Sigmoid colon (tissue), 7 donors: ENCODE results near the gene SCN1B. TPM values are rescaled to one million over a fixed set of nuclear protein-coding genes. Genes with fewer than 3 reads are reported as not detected.

Source experiments
- DNase-seq: peaks from one replicate; pipeline ENCODE4 v3.0.0-alpha.2; 2019
- H3K27ac ChIP-seq, 4 donors: fragments of 200-600 bp; sonication (generic); one replicate each; pipeline ENCODE4 v1.5.1; 2016 to 2019; ENCODE audit warnings: mild to moderate bottlenecking in 1 of 4
- H3K27me3 ChIP-seq, 3 donors: fragments of 200-600 bp; sonication (generic); one replicate each; pipeline ENCODE4 v1.5.1; 2019; ENCODE audit warnings: mild to moderate bottlenecking in 1 of 3
- H3K36me3 ChIP-seq, 4 donors: fragments of 200-600 bp; sonication (generic); one replicate each; pipeline ENCODE4 v1.5.1; 2016 to 2019
- H3K4me1 ChIP-seq, 4 donors: fragments of 200-600 bp; sonication (generic); one replicate each; pipeline ENCODE4 v1.5.1; 2017 to 2019
- H3K4me3 ChIP-seq, 4 donors: fragments of 200-600 bp; sonication (generic); one replicate each; pipeline ENCODE4 v1.5.1; 2017 to 2019; ENCODE audit warnings: mild to moderate bottlenecking in 2 of 4, moderate library complexity in 1 of 4
- H3K9me3 ChIP-seq, 4 donors: fragments of 200-600 bp in 3 of 4; sonication (generic) in 3 of 4; one replicate each; pipeline versions ENCODE4 v1.5.1 to v1.6.1; 2013 to 2019
- CTCF ChIP-seq, 4 experiments: fragments of 450-650 bp in 3 of 4; fragments of 200-600 bp in 1 of 4; IDR thresholded peaks; one replicate each; pipeline ENCODE4 v1.5.1; 2016 to 2019; ENCODE audit warnings: antibody characterized with exemption in 4 of 4, mild to moderate bottlenecking in 3 of 4, moderate library complexity in 2 of 4
- EP300 ChIP-seq, 4 donors: sonication (generic); formaldehyde crosslinking; IDR thresholded peaks; one replicate each; pipeline ENCODE4 v1.6.1; 2017; ENCODE audit warnings: antibody characterized with exemption in 4 of 4
- POLR2A ChIP-seq, 2 donors: fragments of 450-650 bp; IDR thresholded peaks; one replicate each; pipeline ENCODE4 v1.6.1; 2016; ENCODE audit warnings: antibody characterized with exemption in 2 of 2, mild to moderate bottlenecking in 2 of 2, moderate library complexity in 2 of 2
- POLR2AphosphoS5 ChIP-seq, 4 donors: sonication (generic); formaldehyde crosslinking; IDR thresholded peaks; one replicate each; pipeline ENCODE4 v1.6.1; 2017; ENCODE audit warnings: antibody characterized with exemption in 4 of 4
- WGBS, 2 donors: extraction: QIAGEN DNeasy Blood & Tissue Kit; methylation state at CpG; one replicate each; pipeline ENCODE4 v1.1.7; 2013; 5-methylcytosine and 5-hydroxymethylcytosine counted together
- intact Hi-C: fragments of 100-400 bp; cut with DNase I; formaldehyde crosslinking; loops from one replicate; pipeline ENCODE4 v1.15.1; 2023
- polyA plus RNA-seq, 3 donors: library from polyadenylated mRNA; stranded (reverse); fragments of 200-250 nt; gene quantifications; one replicate each; pipeline ENCODE4 v1.2.3, GENCODE V29; 2013
- total RNA-seq, 4 donors: library from RNA; depleted of rRNA; stranded (reverse); fragments of >200 nt; gene quantifications; one replicate each; pipeline ENCODE4 v1.1.0, GENCODE V29; 2016
- donor health status: healthy with polysubstance abuse.
- donor health status: Bipolar disorder and iron deficiency.
- donor health status: healthy.

The SCN1B gene
- total and polyA plus RNA-seq, 7 donors: 3.0 to 10.0 (median 5.7) TPM

GRCh38 chr19:35032356-35032865 is 2.1 kb downstream of the SCN1B start:
- Histone ChIP-seq H3K27me3 (no peaks in the 10 kb centered on the region), H3K9me3 (no peaks in the 10 kb centered on the region), H3K4me1 (peaks cover 0 to 20% (median 15%) of the 10 kb centered on the region in 4 donors), H3K4me3 (no peak overlapping the region), H3K27ac (no peak overlapping the region), H3K36me3 (peaks cover 0 to 21% (median 0%) of the 10 kb centered on the region in 4 donors)
- WGBS, 2 donors: 92 to 94% methylated on average over 17 of the region's 17 CpGs
- intact Hi-C loops: no loop called here
- TF ChIP-seq POLR2A (IDR thresholded peaks at IDR 0.05) (no peak), CTCF (IDR thresholded peaks at IDR 0.05) (no peak), POLR2AphosphoS5 (IDR thresholded peaks at IDR 0.05) (no peak), EP300 (IDR thresholded peaks at IDR 0.05) (no peak)
- no peak for DNase-seq

- TF ChIP-seq POLR2A (IDR thresholded peaks at IDR 0.05) (no peak), EP300 (IDR thresholded peaks at IDR 0.05) (no peak), CTCF (IDR thresholded peaks at IDR 0.05) (no peak), POLR2AphosphoS5 (IDR thresholded peaks at IDR 0.05) (no peak)
- intact Hi-C loops: no loop called here
- 72 to 90% methylated on average over 30 of the region's 30 CpGs for WGBS, 2 donors
Measured at GRCh38 chr19:35033067-35034004, 3.1 kb downstream of the SCN1B start.

GRCh38 chr19:35034005-35034502 is 3.8 kb downstream of the SCN1B start:
- DNase-seq: no peak
- 60 to 88% methylated on average over 17 of the region's 17 CpGs for WGBS, 2 donors
- Histone ChIP-seq H3K9me3 (no peaks in the 10 kb centered on the region), H3K36me3 (peaks cover 0 to 12% (median 0%) of the 10 kb centered on the region in 4 donors), H3K4me1 (peaks cover 0 to 29% (median 23%) of the 10 kb centered on the region in 4 donors), H3K27me3 (no peaks in the 10 kb centered on the region), H3K27ac (no peak overlapping the region), H3K4me3 (no peak overlapping the region)
- TF ChIP-seq EP300 (IDR thresholded peaks at IDR 0.05): no peak
- TF ChIP-seq POLR2A (IDR thresholded peaks at IDR 0.05): no peak
- no peak for TF ChIP-seq CTCF (IDR thresholded peaks at IDR 0.05)
- TF ChIP-seq POLR2AphosphoS5 (IDR thresholded peaks at IDR 0.05): no peak
- intact Hi-C loops: no loop called here

More at GRCh38 chr19:35033067-35034004, 3.1 kb downstream of the SCN1B start:
- peaks cover 0 to 25% (median 21%) of the 10 kb centered on the region in 4 donors for H3K4me1 ChIP-seq
- peaks cover 0 to 12% (median 0%) of the 10 kb centered on the region in 4 donors for H3K36me3 ChIP-seq
- H3K27me3 ChIP-seq: no peaks in the 10 kb centered on the region
- no peak overlapping the region for H3K27ac ChIP-seq
- DNase-seq: no peak
- H3K4me3 ChIP-seq: no peak overlapping the region
- no peaks in the 10 kb centered on the region for H3K9me3 ChIP-seq

DNA sequence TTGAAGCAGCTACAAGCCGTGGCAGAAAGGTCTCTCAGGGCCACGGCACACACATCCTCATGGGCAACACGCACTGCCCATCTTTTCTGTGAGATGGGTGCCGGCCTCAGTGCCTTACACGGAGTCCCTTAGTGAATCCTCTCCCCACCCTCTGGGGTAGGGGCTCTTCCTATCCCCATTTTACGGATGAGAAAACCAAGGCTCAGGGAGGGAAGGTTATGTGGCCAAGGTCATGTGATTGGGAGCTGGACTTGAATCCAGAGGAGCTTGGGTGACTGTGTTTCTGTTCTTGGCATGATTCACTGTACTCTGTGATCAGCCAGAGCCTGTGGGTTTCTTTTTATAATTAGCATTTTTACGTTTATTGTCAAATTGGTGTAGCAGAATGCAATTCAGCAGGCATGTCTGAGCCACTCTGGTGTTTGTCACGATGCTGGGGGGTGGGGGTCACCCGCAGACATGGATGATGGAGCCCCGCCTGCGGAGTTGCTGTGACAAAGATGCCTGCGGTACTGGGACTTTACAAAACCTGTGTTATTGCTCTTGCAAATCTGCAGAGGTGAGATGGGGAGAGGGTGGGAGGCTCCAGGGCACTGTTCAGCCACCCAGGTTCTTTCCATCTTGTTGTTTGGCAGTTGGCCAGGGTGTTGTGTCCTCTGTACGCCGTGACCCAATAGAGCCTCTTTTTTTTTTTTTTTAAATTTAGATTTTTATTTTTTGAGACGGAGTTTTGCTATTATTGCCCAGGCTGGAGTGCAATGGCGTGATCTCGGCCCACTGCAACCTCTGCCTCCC is 4.5 kb downstream of the SCN1B start:
- WGBS, 2 donors: 85 to 89% methylated on average over 17 of the region's 17 CpGs

More for the DNA sequence above, 4.5 kb downstream of the SCN1B start:
- H3K27me3 ChIP-seq: peaks cover 3 to 6% (median 5%) of the 10 kb centered on the region in 3 donors
- intact Hi-C loops: no loop called here
- no peak for DNase-seq
- H3K36me3 ChIP-seq: peaks cover 0 to 12% (median 0%) of the 10 kb centered on the region in 4 donors
- H3K9me3 ChIP-seq: no peaks in the 10 kb centered on the region
- no peak for TF ChIP-seq POLR2AphosphoS5 (IDR thresholded peaks at IDR 0.05)
- TF ChIP-seq POLR2A (IDR thresholded peaks at IDR 0.05): no peak
- no peak for TF ChIP-seq CTCF (IDR thresholded peaks at IDR 0.05)
- no peak for TF ChIP-seq EP300 (IDR thresholded peaks at IDR 0.05)
- no peak overlapping the region for H3K4me3 ChIP-seq
- H3K4me1 ChIP-seq: peaks cover 0 to 29% (median 24%) of the 10 kb centered on the region in 4 donors
- no peak overlapping the region for H3K27ac ChIP-seq
